HL-60 (cell line): Measurements from ENCODE around the gene MARCO.

Experiments
- CTCF ChIP-seq: IDR thresholded peaks from one replicate; pipeline ENCODE4 v1.5.1; 2011; ENCODE audit warnings: low read length, control low read depth, inconsistent platforms; ENCODE audit not compliant: insufficient read depth
- GABPA ChIP-seq: IDR thresholded peaks from 2 replicates; pipeline ENCODE4 v1.6.1; 2012; ENCODE audit warnings: low read depth
- POLR2AphosphoS5 ChIP-seq: IDR thresholded peaks from 2 replicates; pipeline ENCODE4 v1.6.1; 2012; ENCODE audit warnings: low read depth
- REST ChIP-seq: IDR thresholded peaks from 2 replicates; pipeline ENCODE4 v1.6.1; 2012; ENCODE audit warnings: low read depth; ENCODE audit not compliant: insufficient replicate concordance

- TF ChIP-seq CTCF (no peak), REST (no peak), POLR2AphosphoS5 (no peak), GABPA (no peak)
Measured at GRCh38 chr2:118978064-118978463, 36.1 kb downstream of the MARCO start.
